GM18517 (cell line): ENCODE measurements around the gene CT45A2.
"Not testable (repeated sequence)": the region's sequence is repeated elsewhere in the genome, so short reads cannot be mapped to it uniquely, and the experiment has no call there.

Source experiments
- ATAC-seq: cut with Tn5 transposase; IDR thresholded peaks from one replicate; pipeline ENCODE4 v1.9.1; 2021; ENCODE audit warnings: mild to moderate bottlenecking, moderate library complexity; ENCODE audit not compliant: unreplicated experiment

The CT45A2 gene, protein sequence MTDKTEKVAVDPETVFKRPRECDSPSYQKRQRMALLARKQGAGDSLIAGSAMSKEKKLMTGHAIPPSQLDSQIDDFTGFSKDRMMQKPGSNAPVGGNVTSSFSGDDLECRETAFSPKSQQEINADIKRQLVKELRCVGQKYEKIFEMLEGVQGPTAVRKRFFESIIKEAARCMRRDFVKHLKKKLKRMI

DNA sequence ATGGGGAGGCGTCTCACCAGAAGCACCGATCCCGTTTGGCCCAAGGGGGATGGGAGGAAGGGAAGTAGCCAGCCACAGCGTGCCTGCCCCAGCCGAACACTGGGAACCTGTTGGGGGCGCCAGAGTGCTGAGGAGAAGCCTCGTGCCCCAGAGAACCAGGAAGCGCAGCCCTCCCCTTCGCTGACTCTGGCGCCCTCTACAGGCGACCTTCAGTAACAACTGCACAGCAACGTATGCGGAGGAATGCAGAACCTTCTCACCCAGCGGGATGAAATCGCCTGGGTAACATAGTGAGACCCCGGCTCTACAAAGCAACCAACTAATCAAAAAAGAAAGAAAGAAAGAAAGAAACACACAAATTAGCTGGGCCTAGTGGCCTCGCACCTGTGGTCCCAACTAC, at the start of gene CT45A2:
CT45A2 (minus strand) TSS at position 101 of the 400 bp plus-strand sequence. CDS start 3,747 bp downstream, outside the sequence.
- not testable (repeated sequence) for ATAC-seq

DNA sequence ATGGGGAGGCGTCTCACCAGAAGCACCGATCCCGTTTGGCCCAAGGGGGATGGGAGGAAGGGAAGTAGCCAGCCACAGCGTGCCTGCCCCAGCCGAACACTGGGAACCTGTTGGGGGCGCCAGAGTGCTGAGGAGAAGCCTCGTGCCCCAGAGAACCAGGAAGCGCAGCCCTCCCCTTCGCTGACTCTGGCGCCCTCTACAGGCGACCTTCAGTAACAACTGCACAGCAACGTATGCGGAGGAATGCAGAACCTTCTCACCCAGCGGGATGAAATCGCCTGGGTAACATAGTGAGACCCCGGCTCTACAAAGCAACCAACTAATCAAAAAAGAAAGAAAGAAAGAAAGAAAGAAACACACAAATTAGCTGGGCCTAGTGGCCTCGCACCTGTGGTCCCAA, 34.6 kb upstream of the CT45A2 start, which contains the start of gene CT45A8:
CT45A8 (minus strand) TSS at position 101 of the 400 bp plus-strand sequence. CDS start 3,755 bp downstream, outside the sequence.
- ATAC-seq = not testable (repeated sequence)

- not testable (repeated sequence) for ATAC-seq
Observed at GRCh38 chrX:135837180-135837579, 17.4 kb upstream of the CT45A2 start, which contains the start of gene CT45A7. Gene CT45A7 (minus strand): TSS chrX:135837280. CDS start chrX:135833533, 3,747 bp downstream.

DNA sequence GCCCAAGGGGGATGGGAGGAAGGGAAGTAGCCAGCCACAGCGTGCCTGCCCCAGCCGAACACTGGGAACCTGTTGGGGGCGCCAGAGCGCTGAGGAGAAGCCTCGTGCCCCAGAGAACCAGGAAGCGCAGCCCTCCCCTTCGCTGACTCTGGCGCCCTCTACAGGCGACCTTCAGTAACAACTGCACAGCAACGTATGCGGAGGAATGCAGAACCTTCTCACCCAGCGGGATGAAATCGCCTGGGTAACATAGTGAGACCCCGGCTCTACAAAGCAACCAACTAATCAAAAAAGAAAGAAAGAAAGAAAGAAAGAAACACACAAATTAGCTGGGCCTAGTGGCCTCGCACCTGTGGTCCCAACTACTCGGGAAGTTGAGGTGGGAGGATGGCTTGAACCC, 17.1 kb downstream of the CT45A2 start, which contains the start of gene CT45A6:
CT45A6 (minus strand) TSS at position 101 of the 400 bp plus-strand sequence. CDS start 3,794 bp downstream, outside the sequence.
- ATAC-seq = not testable (repeated sequence)

GRCh38 chrX:135785403-135785802, 34.4 kb downstream of the CT45A2 start, which contains the start of gene CT45A5:
Gene CT45A5 (minus strand): TSS chrX:135785503. CDS start chrX:135781729, 3,774 bp downstream.
- not testable (repeated sequence) for ATAC-seq

GRCh38 chrX:135768091-135768490, 51.7 kb downstream of the CT45A2 start, which contains the start of gene CT45A3:
Gene CT45A3 (minus strand): TSS chrX:135768191. CDS start chrX:135764444, 3,747 bp downstream.
- ATAC-seq = not testable (repeated sequence)
